ENCODE results near the gene NME5. TPM values are rescaled to one million over a fixed set of nuclear protein-coding genes. Genes with fewer than 3 reads are reported as not detected.
A peak's percentile ranks its signal among the peaks of the same experiment; 100 is the strongest.
"Not testable (repeated sequence)": the region's sequence is repeated elsewhere in the genome, so short reads cannot be mapped to it uniquely, and the experiment has no call there.

Gene NME5
- total and polyA plus RNA-seq, 7 experiments from 2014 or later = not detected

DNA sequence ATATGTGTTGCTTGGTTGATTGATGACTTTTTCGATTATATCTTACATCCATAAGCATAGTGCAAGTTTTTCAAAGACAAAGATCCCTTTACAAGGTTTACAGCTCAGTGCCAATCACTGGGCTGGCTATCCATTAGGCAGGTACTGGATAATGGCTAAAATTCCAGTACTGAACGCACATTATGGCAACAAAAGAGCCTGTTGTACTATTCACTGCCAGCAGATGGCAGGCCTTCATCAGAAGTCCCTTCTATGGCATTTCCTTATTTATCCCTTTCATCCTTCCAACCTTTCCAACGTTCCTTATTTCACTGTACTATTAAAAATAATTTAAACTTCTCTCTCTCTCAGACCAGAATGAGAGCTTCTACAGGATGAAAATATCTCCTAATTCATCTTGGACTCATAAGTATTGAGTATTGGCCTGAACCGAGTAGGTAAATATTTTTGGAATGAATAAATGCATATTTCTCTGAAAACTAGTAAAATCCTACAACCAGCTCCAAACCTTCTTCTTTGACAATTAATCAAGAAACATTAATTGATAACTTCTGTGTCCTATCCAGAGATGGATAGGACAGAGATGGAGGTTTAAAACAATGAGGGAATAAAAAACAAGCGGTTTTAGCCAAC lies 62.0 kb downstream of the NME5 start:
- ATAC-seq (peak; percentile 66), DNase-seq (peak in 8 of 9 donors; percentile 23 to 55 (median 39))
- Histone ChIP-seq H3K27me3 (ENCODE audit: control insufficient read depth in 2 of 2, insufficient read depth in 2 of 2, low read length in 2 of 2) (no peaks in the 10 kb centered on the region), H3K4me3 (ENCODE audit: low read length) (no peak overlapping the region), H3K4me1 (ENCODE audit: control insufficient read depth in 2 of 2, insufficient read depth in 2 of 2, low read length in 2 of 2) (no peaks in the 10 kb centered on the region), H3K27ac (ENCODE audit: low read depth, low read length) (no peak overlapping the region), H3K36me3 (ENCODE audit: control insufficient read depth in 2 of 3, insufficient read depth in 3 of 3, low read length in 3 of 3) (no peaks in the 10 kb centered on the region), H3K9me3 (ENCODE audit: control insufficient read depth in 2 of 3, low read length in 3 of 3) (no peaks in the 10 kb centered on the region)
- intact Hi-C loops (cut with micrococcal nuclease) = loop anchor here (1.0 to 5.0 kb wide), 6 partner anchors 16 to 426 kb away; partner anchors contain the start of gene FAM13B (in 1 of the 2)
- Mint-ChIP-seq H3K27ac (no peak overlapping the region), H3K4me1 (peaks cover 0 to 17% (median 10%) of the 10 kb centered on the region in 7 donors), H3K27me3 (peaks cover 0 to 4% (median 0%) of the 10 kb centered on the region in 5 donors), H3K36me3 (no peaks in the 10 kb centered on the region), H3K4me3 (no peak overlapping the region), H3K9me3 (no peaks in the 10 kb centered on the region)
- POLR2A ChIA-PET = interaction anchor here (2.2 kb wide), 1 partner anchor 56 kb away, joined by 10 read pairs; no protein-coding TSS in a partner anchor
- CTCF ChIA-PET = interaction anchor here (0.6 to 3.8 kb wide), 17 partner anchors 8 to 448 kb away, joined by 3 to 53 read pairs (median 5); partner anchors contain the start of gene NME5

DNA sequence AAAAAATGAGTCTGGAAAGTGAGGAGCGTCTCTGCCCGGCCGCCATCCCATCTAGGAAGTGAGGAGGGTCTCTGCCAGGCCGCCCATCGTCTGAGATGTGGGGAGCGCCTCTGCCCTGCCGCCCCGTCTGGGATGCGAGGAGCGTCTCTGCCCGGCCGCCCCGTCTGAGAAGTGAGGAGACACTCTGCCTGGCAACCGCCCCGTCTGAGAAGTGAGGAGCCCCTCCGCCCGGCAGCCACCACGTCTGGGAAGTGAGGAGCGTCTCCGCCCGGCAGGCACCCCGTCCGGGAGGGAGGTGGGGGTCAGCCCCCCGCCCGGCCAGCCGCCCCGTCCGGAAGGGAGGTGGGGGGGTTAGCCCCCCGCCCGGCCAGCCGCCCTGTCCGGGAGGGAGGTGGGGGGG lies 69.2 kb downstream of the NME5 start:
- H3K27me3 ChIP-seq (ENCODE audit: control insufficient read depth in 2 of 2, insufficient read depth in 2 of 2, low read length in 2 of 2); H3K9me3 ChIP-seq (ENCODE audit: control insufficient read depth in 2 of 3, low read length in 3 of 3); POLR2A ChIA-PET; H3K27ac ChIP-seq (ENCODE audit: low read depth, low read length); DNase-seq; H3K4me3 ChIP-seq (ENCODE audit: low read length); H3K36me3 ChIP-seq (ENCODE audit: control insufficient read depth in 2 of 3, insufficient read depth in 3 of 3, low read length in 3 of 3); H3K36me3 Mint-ChIP-seq; H3K4me1 ChIP-seq (ENCODE audit: control insufficient read depth in 2 of 2, insufficient read depth in 2 of 2, low read length in 2 of 2); H3K9me3 Mint-ChIP-seq; H3K4me3 Mint-ChIP-seq; intact Hi-C loops (cut with micrococcal nuclease); H3K27me3 Mint-ChIP-seq; ATAC-seq: not testable (repeated sequence)
- CTCF ChIA-PET = interaction anchor here (0.5 to 2.7 kb wide), 6 partner anchors 8 to 184 kb away, joined by 3 to 11 read pairs (median 6); no protein-coding TSS in a partner anchor
- Mint-ChIP-seq H3K4me1 (peaks cover 0 to 11% (median 4%) of the 10 kb centered on the region in 7 donors), H3K27ac (peak overlapping the region in 1 of 9 donors; percentile 38)

DNA sequence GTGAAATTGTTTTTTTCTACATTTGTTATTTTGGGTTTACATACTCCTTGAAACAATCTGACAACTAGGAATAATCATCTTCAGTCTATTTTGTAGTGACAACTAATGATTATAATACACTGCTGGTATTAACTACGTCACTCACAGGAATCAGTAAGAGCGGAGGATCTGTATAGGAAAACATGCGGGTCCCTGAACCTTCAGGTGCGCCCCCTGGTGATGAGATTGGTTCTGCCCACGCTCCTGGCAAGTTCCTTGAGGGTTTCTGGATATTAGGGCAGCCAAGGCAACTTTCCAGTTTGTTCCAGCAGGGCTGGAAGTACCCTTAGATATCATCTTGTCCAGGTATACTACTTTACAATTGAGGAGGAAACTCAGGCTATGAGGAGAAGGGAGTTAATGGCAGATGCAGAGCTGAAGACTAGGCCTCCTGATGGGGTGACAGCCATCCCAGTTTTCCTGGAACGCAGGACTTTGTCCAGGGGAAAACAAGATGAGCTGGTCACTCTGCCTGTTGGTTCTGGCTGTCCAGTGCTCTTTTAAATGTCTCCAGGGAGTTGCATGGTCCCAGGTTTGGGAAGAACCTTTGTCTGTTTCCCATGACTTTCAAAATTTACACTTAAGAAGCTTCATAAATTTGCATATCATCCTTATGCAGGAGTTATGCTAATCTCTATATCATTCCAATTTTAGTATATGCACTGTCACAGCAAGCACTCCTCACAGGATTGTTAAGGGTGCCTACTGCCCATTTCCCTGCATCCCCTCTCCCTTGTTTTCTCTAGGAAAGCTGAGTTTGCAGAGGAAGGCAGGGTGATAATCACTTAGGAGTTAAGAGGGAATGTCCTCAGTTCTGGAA lies 70.3 kb downstream of the NME5 start:
- Histone ChIP-seq H3K9me3 (ENCODE audit: control insufficient read depth in 2 of 3, low read length in 3 of 3) (no peaks in the 10 kb centered on the region), H3K27ac (ENCODE audit: low read depth, low read length) (no peak overlapping the region), H3K36me3 (ENCODE audit: control insufficient read depth in 2 of 3, insufficient read depth in 3 of 3, low read length in 3 of 3) (no peaks in the 10 kb centered on the region), H3K27me3 (ENCODE audit: control insufficient read depth in 2 of 2, insufficient read depth in 2 of 2, low read length in 2 of 2) (no peaks in the 10 kb centered on the region), H3K4me3 (ENCODE audit: low read length) (no peak overlapping the region), H3K4me1 (ENCODE audit: control insufficient read depth in 2 of 2, insufficient read depth in 2 of 2, low read length in 2 of 2) (no peaks in the 10 kb centered on the region)
- DNase-seq (peak; percentile 35 to 69 (median 51)), ATAC-seq (peak; percentile 85)
- Mint-ChIP-seq H3K4me1 (peaks cover 0 to 11% (median 4%) of the 10 kb centered on the region in 7 donors), H3K27me3 (no peaks in the 10 kb centered on the region), H3K27ac (no peak overlapping the region), H3K36me3 (no peaks in the 10 kb centered on the region), H3K9me3 (no peaks in the 10 kb centered on the region), H3K4me3 (no peak overlapping the region)
- intact Hi-C loops (cut with micrococcal nuclease) = loop anchor here (1.0 kb wide), 3 partner anchors 33 to 440 kb away; no protein-coding TSS in a partner anchor
- ChIA-PET POLR2A (interaction anchor here (0.6 to 0.7 kb wide), 2 partner anchors 108 to 448 kb away, joined by 3 read pairs; no protein-coding TSS in a partner anchor), CTCF (interaction anchor here (0.5 to 2.7 kb wide), 16 partner anchors 9 to 440 kb away, joined by 3 to 11 read pairs (median 4); no protein-coding TSS in a partner anchor)

DNA sequence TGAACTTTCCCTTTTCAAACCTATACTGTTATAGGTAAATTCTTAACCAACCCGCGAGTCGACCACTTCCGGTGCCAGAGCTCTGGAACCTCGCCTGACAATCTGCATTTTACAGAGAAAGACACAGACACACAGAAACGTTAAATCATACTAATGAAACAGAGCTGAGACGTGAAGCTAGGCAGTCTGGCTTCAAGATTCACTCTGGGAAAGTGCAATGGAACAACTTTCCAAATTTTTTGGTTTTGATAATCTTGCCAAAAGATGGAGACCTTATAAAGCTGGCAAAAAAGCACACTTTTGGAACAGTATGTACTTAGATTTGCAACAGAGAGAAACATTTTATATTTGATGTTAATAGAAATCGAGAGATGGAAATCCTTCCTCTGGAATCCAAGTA lies 71.3 kb downstream of the NME5 start:
- no peaks in the 10 kb centered on the region for H3K9me3 ChIP-seq (ENCODE audit: control insufficient read depth in 2 of 3, low read length in 3 of 3)
- Mint-ChIP-seq H3K4me1 (peaks cover 0 to 11% (median 4%) of the 10 kb centered on the region in 7 donors), H3K27me3 (no peaks in the 10 kb centered on the region), H3K9me3 (no peaks in the 10 kb centered on the region), H3K27ac (no peak overlapping the region), H3K36me3 (no peaks in the 10 kb centered on the region), H3K4me3 (no peak overlapping the region)
- H3K4me1 ChIP-seq (ENCODE audit: control insufficient read depth in 2 of 2, insufficient read depth in 2 of 2, low read length in 2 of 2) = no peaks in the 10 kb centered on the region
- H3K27me3 ChIP-seq (ENCODE audit: control insufficient read depth in 2 of 2, insufficient read depth in 2 of 2, low read length in 2 of 2) = no peaks in the 10 kb centered on the region
- intact Hi-C loops (cut with micrococcal nuclease) = loop anchor here (1.0 kb wide), 3 partner anchors 32 to 439 kb away; no protein-coding TSS in a partner anchor
- no peaks in the 10 kb centered on the region for H3K36me3 ChIP-seq (ENCODE audit: control insufficient read depth in 2 of 3, insufficient read depth in 3 of 3, low read length in 3 of 3)
- POLR2A ChIA-PET = no interaction called here
- no peak overlapping the region for H3K27ac ChIP-seq (ENCODE audit: low read depth, low read length)
- no peak for DNase-seq
- ATAC-seq = no peak
- no peak overlapping the region for H3K4me3 ChIP-seq (ENCODE audit: low read length)
- CTCF ChIA-PET = interaction anchor here (0.6 to 2.7 kb wide), 8 partner anchors 10 to 83 kb away, joined by 3 to 11 read pairs (median 6); no protein-coding TSS in a partner anchor

Other genes with a start within 250 kb of the NME5 start
- gene PKD2L2, start 250.0 kb downstream of the NME5 start, total RNA-seq = under 1 TPM in 2 of 5 experiments, not detected in 3; 0.46 TPM
- gene PKD2L2, start 250.0 kb downstream of the NME5 start, polyA plus RNA-seq = 1 to 10 TPM in 1 of 2 donors, under 1 TPM in 1; 0.26 to 1.2 TPM
- 10 to 100 TPM; 36.4 to 58.8 (median 46.6) TPM for gene FAM13B, start 106.3 kb downstream of the NME5 start, total RNA-seq
- gene FAM13B, start 106.3 kb downstream of the NME5 start, polyA plus RNA-seq = 10 to 100 TPM; 17.6 to 24.9 TPM
- not detected for gene WNT8A, start 55.4 kb downstream of the NME5 start, total RNA-seq
- gene WNT8A, start 55.4 kb downstream of the NME5 start, polyA plus RNA-seq = not detected
- 10 to 100 TPM; 24.7 to 81.9 (median 66.1) TPM for gene BRD8, start 39.2 kb upstream of the NME5 start, total RNA-seq
- 10 to 100 TPM; 27.1 to 34.7 TPM for gene BRD8, start 39.2 kb upstream of the NME5 start, polyA plus RNA-seq
- gene KIF20A, start 39.7 kb upstream of the NME5 start, total RNA-seq = 10 to 100 TPM in 1 of 5 experiments, under 1 TPM in 1, not detected in 3; 0.29 to 34.1 TPM
- gene KIF20A, start 39.7 kb upstream of the NME5 start, polyA plus RNA-seq = not detected
- 10 to 100 TPM; 13.0 to 39.6 (median 25.5) TPM for gene CDC23, start 73.9 kb upstream of the NME5 start, total RNA-seq
- gene CDC23, start 73.9 kb upstream of the NME5 start, polyA plus RNA-seq = 10 to 100 TPM; 15.5 to 29.0 TPM
- gene GFRA3, start 135.2 kb upstream of the NME5 start, total RNA-seq = not detected
- gene GFRA3, start 135.2 kb upstream of the NME5 start, polyA plus RNA-seq = not detected
- 1 to 10 TPM in 1 of 5 experiments, not detected in 4; 9.8 TPM for gene CDC25C, start 192.4 kb upstream of the NME5 start, total RNA-seq
- gene CDC25C, start 192.4 kb upstream of the NME5 start, polyA plus RNA-seq = not detected
- gene FAM53C, start 198.8 kb upstream of the NME5 start, total RNA-seq = 10 to 100 TPM; 25.0 to 71.8 (median 27.7) TPM
- gene FAM53C, start 198.8 kb upstream of the NME5 start, polyA plus RNA-seq = 10 to 100 TPM; 18.1 to 27.0 TPM
- gene KDM3B, start 213.3 kb upstream of the NME5 start, total RNA-seq = 10 to 100 TPM; 67.7 to 90.2 (median 82.8) TPM
- gene KDM3B, start 213.3 kb upstream of the NME5 start, polyA plus RNA-seq = 10 to 100 TPM; 12.8 to 15.1 TPM